NCI-H2029 (cell line): ENCODE measurements around the gene RGS6.

Experiments used
- DNase-seq: peaks from one replicate; lab custom pipeline; 2025; lab: John Stamatoyannopoulos, UW

The RGS6 gene

GRCh38 chr14:72501439-72501838 is 569.2 kb downstream of the RGS6 start:
- DNase-seq = no peak

- no peak for DNase-seq
Measured at GRCh38 chr14:72503271-72503670, 571.0 kb downstream of the RGS6 start.

GRCh38 chr14:72503696-72504368 is 571.6 kb downstream of the RGS6 start:
- no peak for DNase-seq

- no peak for DNase-seq
Measured at GRCh38 chr14:72510566-72510965, 578.3 kb downstream of the RGS6 start.

DNA sequence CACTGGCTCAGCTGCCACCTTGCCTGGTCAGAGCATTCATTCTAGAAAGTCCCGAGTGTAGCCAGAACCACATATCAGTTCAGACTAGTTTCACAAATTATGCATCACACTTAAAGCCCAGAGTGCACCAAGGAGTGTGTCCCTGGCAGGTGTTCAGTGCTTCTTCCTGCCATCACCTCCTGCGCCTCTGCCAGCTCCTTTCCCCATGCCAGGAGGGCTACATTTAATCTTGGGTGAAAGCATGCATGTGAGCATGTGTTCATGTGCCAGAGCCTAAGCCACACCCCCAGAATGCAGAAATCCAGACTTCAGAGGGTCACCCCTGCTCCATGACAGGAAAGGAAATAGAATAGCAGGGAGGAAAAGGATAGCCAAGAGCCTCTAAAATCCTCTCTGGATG is 580.1 kb downstream of the RGS6 start:
- DNase-seq = no peak

GRCh38 chr14:72512925-72513324 is 580.7 kb downstream of the RGS6 start:
- no peak for DNase-seq

GRCh38 chr14:72513346-72513745 is 581.1 kb downstream of the RGS6 start:
- no peak for DNase-seq

DNA sequence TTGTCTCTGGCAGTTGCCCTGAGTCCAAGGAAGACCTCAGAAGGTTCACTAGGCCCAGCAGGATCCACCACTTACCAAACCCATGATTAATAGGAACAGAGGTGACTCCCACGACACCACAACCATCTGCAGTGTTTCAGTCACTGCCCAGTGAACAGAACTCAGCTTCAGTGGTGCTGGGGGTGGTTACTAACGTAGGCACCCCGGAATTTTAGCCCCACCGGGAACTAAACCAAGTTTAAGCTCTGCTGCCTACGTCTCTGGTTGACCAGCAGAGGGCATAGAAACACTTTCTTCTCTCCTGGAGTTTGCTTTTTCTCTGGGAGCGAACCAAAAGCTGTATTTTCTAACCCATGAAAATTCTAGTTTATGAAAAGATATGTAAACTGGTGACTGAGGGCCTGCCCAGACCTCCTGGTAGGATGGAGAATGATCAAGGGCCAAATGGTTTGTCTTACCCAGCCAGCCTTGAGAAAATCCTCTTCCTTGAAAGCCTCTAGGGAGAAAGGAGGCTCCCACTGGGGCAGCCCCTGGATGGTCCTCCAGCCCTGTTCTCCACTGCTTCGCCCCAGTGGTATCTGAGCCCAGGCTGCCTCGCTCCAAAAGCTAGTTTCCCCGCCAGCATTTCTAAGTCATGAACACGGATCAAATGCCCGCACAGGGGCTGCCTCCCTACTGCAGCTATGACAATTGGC is 581.9 kb downstream of the RGS6 start:
- DNase-seq = no peak

DNA sequence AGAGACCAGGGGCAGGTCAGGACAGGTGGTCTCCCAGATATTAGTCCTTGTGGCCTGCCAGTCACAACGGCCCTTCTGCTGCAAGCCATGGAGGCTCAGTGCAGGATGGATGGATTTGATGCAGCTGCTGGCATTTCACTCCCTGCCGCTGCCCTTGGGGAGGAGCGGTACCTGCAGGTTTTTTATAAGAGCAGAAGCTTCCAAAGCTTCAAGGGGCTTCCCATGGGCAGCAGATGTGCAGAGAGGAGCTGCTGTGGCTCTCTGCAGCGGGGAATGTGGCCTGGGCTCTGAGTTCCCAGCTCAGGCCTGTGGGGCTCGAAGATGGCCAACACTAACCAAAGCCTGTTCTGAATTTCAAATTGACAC is 582.4 kb downstream of the RGS6 start:
- no peak for DNase-seq

DNA sequence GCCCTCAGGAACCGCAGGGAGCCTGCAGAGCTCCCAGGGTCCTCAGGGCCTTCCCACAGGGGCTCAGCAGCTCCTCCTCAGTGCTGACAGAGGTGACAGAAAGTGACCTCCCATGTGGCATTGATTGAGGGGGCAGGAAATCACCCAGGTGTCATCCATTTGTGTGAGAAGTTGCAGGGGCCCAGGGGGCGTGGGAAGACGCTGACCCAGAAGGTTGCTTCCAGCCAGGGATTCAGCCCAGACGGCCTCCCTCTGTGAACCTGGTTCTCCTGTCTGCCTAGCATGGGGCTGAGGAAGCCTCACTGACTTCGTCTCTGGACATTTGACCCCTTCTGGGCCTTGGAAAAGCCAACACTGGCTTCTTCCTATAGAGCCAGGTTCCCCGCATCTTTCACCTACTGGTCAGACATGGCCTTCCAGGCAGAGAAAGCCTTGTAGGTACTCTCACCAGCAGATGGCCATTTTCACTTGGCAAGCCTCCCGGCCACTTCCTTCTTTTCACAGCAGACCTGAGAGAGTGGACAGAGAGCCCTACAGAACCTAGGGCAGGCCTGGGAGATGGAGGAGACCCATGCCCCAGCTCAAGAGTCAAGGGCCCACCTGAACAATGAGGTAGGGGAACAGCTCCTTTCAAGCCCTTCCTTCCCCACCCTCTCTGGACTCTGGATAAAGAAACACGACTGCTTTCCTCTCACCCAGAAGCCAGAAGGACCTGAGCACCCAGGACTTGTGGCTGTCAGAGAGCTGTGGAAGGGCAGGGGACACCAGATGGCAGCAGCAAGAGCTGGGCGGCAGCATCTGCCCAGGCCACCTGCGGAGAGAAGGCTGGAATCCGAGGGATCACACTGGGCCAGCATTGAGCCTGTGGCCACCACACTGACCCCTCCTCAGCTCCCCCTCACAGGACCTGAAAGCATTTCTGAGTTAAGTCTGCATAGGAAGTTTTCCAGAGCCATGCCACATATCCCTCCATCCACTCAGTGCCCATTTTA is 583.8 kb downstream of the RGS6 start:
- DNase-seq = no peak

- no peak for DNase-seq
Measured at GRCh38 chr14:72516936-72517700, 584.9 kb downstream of the RGS6 start.

DNA sequence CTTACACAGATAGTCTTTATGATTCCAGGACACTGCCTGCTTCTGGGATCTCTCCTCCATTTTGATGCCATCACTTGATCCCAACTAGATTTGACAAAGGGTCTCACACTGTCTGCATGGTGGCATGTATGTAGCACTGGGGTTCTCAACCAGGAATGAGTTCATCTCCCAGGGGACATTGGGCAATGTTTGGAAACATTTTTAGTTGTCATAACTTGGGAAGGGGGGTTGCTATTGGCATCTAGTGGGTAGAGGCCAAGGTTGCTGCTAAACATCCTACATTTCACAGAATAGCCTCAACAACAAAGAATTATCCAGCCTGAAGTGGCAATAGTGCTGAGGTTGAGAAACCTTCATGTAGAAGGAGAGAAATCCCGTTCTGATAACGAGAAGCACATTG is 585.5 kb downstream of the RGS6 start:
- DNase-seq = no peak

DNA sequence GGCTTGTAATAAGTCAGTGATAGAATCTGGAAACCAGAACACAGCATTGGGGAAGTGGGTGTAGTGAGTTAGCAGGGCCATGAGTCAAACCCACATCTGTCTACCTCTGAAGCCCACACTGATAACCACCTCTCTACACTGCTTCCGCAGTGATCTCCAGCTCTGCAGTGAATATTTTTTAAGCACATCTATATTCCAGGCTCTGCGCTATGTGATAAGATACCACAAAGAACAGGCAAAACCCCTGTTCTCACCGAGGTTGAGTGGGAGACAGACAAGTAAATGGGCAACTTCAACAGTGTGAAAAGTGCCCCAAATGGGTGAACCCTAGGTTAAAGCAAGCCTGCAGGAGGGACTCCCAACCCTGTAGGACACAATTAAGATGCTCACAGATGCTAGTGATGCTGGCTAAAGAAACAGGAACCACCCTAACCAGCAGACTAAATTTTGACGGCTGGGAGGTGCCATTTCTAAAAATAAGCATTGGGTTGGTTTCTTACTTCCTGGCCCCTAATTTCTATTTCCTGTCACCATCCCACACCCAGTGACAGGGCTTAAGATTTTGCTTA is 586.7 kb downstream of the RGS6 start:
- no peak for DNase-seq

DNA sequence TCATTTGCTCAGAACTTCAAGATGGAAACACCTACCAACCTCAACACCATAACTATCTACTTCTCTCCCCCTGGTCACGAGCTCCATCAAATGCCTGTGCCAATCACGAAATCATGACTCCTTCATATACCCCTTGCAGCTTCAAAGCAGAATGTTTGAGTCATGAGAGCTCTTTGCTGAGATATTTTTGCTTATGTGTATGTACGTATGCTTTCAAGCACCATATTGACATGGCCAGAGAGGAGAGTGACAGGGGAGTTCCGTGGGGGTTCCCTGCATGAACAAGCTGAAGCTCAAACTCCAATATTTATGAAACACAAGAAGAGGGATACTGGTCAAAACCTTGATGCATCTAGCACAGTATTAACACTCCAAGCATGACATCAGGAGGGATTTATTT is 587.3 kb downstream of the RGS6 start:
- no peak for DNase-seq

GRCh38 chr14:72521045-72521444 is 588.8 kb downstream of the RGS6 start:
- DNase-seq = no peak

- DNase-seq = no peak
Measured at GRCh38 chr14:72521968-72522741, 589.9 kb downstream of the RGS6 start.

GRCh38 chr14:72522847-72523246 is 590.6 kb downstream of the RGS6 start:
- DNase-seq = no peak

- no peak for DNase-seq
Measured at GRCh38 chr14:72523424-72524294, 591.4 kb downstream of the RGS6 start.

- DNase-seq = no peak
Measured at GRCh38 chr14:72524295-72524629, 592.0 kb downstream of the RGS6 start.
